Activated CD8-positive, alpha-beta T cell treated with anti-CD3 and anti-CD28 coated beads for 36 hours (primary cell): ENCODE data around the gene TXNDC17. TPM values are rescaled to one million over a fixed set of nuclear protein-coding genes. Genes with fewer than 3 reads are reported as not detected.

Experiments used
- ATAC-seq: fragments of 200-7000 bp; cut with Tn5 transposase; one replicate; pipeline ENCODE4 v1.10.0; 2021; ENCODE audit warnings: mild to moderate bottlenecking, moderate library complexity
- CTCF ChIA-PET: fragments of 350-600 bp; sonication (Branson Sonifier 250); formaldehyde crosslinking; loops from one replicate; lab custom pipeline; 2021; ENCODE audit warnings: antibody characterized with exemption; lab: Charles Lee
- POLR2A ChIA-PET: fragments of 350-600 bp; sonication (Branson Sonifier 250); formaldehyde crosslinking; loops from one replicate; lab custom pipeline; 2021; ENCODE audit warnings: antibody characterized with exemption; lab: Charles Lee
- DNase-seq: peaks from one replicate; pipeline ENCODE4 v3.0.0-alpha.2; 2020
- H3K27ac Mint-ChIP-seq: one replicate; pipeline ENCODE4 v1.8.0; 2021; ENCODE audit warnings: mild to moderate bottlenecking, mixed read lengths
- H3K27me3 Mint-ChIP-seq: one replicate; pipeline ENCODE4 v1.8.0; 2021; ENCODE audit warnings: mixed read lengths
- H3K36me3 Mint-ChIP-seq: one replicate; pipeline ENCODE4 v1.8.0; 2021; ENCODE audit warnings: low read depth, mixed read lengths
- H3K4me1 Mint-ChIP-seq: one replicate; pipeline ENCODE4 v1.8.0; 2021; ENCODE audit warnings: low read depth, mixed read lengths
- H3K4me3 Mint-ChIP-seq: one replicate; pipeline ENCODE4 v1.8.0; 2021; ENCODE audit warnings: mild to moderate bottlenecking, moderate library complexity, mixed read lengths
- H3K9me3 Mint-ChIP-seq: one replicate; pipeline ENCODE4 v1.8.0; 2021; ENCODE audit warnings: mixed read lengths
- intact Hi-C: fragments of 100-400 bp; cut with micrococcal nuclease; formaldehyde crosslinking; loops from one replicate; pipeline ENCODE4 v1.10.0; 2022
- total RNA-seq, 2 experiments: library from RNA; stranded (reverse); gene quantifications; one replicate each; pipeline ENCODE4 v1.2.3, GENCODE V29; 2021
- TF ChIP-seq, protein P1 (sequence below): fragments of 200-600 bp; IDR thresholded peaks from one replicate; pipeline ENCODE4 v1.8.0; 2022; ENCODE audit warnings: antibody characterized with exemption, mild to moderate bottlenecking

The TXNDC17 gene
- total RNA-seq, 2 experiments from 2014 or later, result 100.0 to 103 TPM

DNA sequence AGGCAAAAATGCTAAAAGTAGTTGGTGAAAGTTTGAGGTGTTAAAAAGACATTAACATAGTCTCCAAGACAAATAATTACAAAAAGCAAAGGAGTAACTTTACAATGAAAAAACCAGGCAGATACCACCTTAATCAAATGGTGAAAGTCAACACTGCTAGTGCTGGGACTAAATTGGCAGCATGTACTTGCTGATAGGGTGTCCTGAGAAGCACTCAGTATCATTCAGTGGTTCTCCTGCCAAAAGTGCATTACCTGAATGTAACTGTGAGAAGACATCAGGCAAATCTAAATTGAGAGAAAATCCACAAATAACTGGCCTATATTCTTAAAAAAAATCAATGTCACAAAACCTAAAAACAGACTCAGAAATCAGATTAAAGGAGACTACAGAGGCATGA, 8.3 kb upstream of the TXNDC17 start:
- intact Hi-C loops, result no loop called here

DNA sequence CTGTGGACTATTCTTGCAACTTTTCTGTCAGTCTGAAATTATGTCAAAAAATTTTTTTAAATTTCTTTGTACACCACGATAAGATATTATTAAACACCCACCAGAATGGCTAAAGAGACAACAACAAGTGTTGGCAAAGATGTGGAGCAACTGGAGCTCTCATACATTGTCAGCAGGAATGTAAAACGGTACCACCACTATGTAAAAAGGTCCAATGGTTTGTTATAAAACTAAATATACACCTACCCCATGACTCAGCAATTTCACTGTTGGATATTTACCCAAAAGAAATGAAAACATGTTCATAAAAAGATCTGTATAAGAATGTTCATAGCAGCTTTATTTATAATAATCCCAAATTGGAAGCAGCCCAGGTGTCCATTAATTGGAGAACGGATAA, 7.6 kb upstream of the TXNDC17 start:
- no peak for ATAC-seq
- H3K4me3 Mint-ChIP-seq, result no peak overlapping the region
- TF ChIP-seq, protein P1, sequence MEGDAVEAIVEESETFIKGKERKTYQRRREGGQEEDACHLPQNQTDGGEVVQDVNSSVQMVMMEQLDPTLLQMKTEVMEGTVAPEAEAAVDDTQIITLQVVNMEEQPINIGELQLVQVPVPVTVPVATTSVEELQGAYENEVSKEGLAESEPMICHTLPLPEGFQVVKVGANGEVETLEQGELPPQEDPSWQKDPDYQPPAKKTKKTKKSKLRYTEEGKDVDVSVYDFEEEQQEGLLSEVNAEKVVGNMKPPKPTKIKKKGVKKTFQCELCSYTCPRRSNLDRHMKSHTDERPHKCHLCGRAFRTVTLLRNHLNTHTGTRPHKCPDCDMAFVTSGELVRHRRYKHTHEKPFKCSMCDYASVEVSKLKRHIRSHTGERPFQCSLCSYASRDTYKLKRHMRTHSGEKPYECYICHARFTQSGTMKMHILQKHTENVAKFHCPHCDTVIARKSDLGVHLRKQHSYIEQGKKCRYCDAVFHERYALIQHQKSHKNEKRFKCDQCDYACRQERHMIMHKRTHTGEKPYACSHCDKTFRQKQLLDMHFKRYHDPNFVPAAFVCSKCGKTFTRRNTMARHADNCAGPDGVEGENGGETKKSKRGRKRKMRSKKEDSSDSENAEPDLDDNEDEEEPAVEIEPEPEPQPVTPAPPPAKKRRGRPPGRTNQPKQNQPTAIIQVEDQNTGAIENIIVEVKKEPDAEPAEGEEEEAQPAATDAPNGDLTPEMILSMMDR, result no peak
- H3K4me1 Mint-ChIP-seq, result peaks cover 18% of the 10 kb centered on the region
- H3K27ac Mint-ChIP-seq, result no peak overlapping the region
- intact Hi-C loops, result no loop called here
- no peak for DNase-seq
- POLR2A ChIA-PET, result interaction anchor here (0.7 kb wide), 1 partner anchor 64 kb away, joined by 3 read pairs; no protein-coding TSS in a partner anchor
- CTCF ChIA-PET, result no interaction called here
- no peaks in the 10 kb centered on the region for H3K27me3 Mint-ChIP-seq
- no peaks in the 10 kb centered on the region for H3K9me3 Mint-ChIP-seq
- H3K36me3 Mint-ChIP-seq, result peaks cover 38% of the 10 kb centered on the region

More for the DNA sequence above, 8.3 kb upstream of the TXNDC17 start:
- Mint-ChIP-seq H3K9me3 (no peaks in the 10 kb centered on the region), H3K4me1 (peaks cover 12% of the 10 kb centered on the region), H3K27ac (no peak overlapping the region), H3K4me3 (no peak overlapping the region), H3K27me3 (no peaks in the 10 kb centered on the region), H3K36me3 (peaks cover 43% of the 10 kb centered on the region)
- ChIA-PET CTCF (no interaction called here), POLR2A (no interaction called here)
- ATAC-seq (no peak), DNase-seq (no peak)
- TF ChIP-seq, protein P1, result no peak

- CTCF ChIA-PET, result no interaction called here
Observed at GRCh38 chr17:6636105-6636504, 4.8 kb upstream of the TXNDC17 start.

DNA sequence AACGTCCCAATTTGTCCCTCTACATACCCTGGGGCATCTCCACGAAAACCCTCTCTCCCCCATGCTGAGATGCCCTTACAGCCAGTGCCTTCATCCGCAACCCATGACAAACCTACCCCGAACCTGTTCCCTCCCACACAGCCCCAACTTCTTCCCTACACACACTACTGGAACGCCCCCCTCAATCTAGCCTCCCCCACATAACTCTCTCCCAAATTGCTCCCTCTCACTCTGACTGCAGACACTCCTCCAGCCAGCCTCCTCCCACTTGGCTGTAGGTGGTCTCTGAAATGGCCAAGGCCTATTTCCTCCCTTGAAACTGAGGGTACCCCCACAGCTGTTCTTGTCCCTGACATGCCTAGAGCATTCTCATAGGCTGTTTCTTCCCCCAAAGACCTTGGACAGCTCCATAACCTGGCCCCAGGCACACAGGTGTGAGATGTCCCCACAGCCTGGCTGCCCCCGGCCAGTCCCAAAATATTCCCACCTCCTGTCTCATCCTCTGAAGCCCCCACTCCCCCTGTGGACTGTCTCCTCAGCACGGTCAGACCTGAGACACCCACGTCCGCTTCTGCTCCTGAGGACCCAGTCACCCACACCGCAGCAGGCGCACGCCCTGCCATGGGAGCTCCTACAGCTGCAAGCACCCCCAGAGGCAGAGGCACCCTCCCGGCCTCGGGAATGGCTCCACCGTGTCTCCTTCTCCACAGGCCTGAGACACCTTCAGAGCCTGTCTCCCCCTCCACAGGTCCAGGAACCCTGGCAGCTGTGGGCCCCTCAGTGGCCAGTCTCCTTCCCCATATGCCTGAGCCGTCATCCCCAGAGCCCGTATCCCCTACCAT, 4.0 kb upstream of the TXNDC17 start:
- H3K36me3 Mint-ChIP-seq, result peaks cover 32% of the 10 kb centered on the region
- CTCF ChIA-PET, result no interaction called here
- DNase-seq (no peak), ATAC-seq (no peak)
- peaks cover 27% of the 10 kb centered on the region for H3K4me1 Mint-ChIP-seq
- H3K9me3 Mint-ChIP-seq, result no peaks in the 10 kb centered on the region
- H3K4me3 Mint-ChIP-seq, result no peak overlapping the region
- intact Hi-C loops, result no loop called here
- POLR2A ChIA-PET, result no interaction called here
- no peaks in the 10 kb centered on the region for H3K27me3 Mint-ChIP-seq
- TF ChIP-seq, protein P1, result no peak
- H3K27ac Mint-ChIP-seq, result no peak overlapping the region

More at GRCh38 chr17:6636105-6636504, 4.8 kb upstream of the TXNDC17 start:
- intact Hi-C loops, result no loop called here
- DNase-seq (no peak), ATAC-seq (no peak)
- POLR2A ChIA-PET, result no interaction called here
- H3K27ac Mint-ChIP-seq, result no peak overlapping the region
- peaks cover 27% of the 10 kb centered on the region for H3K4me1 Mint-ChIP-seq
- no peaks in the 10 kb centered on the region for H3K27me3 Mint-ChIP-seq
- no peak overlapping the region for H3K4me3 Mint-ChIP-seq
- no peaks in the 10 kb centered on the region for H3K9me3 Mint-ChIP-seq
- peaks cover 26% of the 10 kb centered on the region for H3K36me3 Mint-ChIP-seq
- TF ChIP-seq, protein P1, result no peak

DNA sequence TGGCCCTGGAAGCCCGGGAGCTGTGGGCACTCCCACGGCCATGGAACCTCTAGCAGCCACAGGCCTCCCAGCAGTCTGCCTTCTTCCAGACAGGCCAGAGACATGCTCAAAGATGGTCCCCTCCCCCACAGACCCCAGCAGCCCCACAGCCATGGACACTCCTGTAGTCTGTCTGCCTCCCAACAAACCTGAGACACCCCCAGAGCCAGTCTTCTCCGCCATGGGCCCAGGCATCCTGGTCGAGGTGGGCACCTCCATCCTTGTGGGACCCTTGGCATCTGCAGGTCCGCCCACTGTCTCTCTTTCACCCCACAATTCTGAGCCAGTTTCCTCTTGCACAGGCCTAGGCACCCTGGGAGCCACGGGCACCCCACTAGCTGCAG, 3.4 kb upstream of the TXNDC17 start:
- ATAC-seq (no peak), DNase-seq (no peak)
- CTCF ChIA-PET, result no interaction called here
- Mint-ChIP-seq H3K9me3 (no peaks in the 10 kb centered on the region), H3K27me3 (no peaks in the 10 kb centered on the region), H3K4me3 (no peak overlapping the region), H3K27ac (no peak overlapping the region), H3K4me1 (peaks cover 33% of the 10 kb centered on the region), H3K36me3 (peaks cover 32% of the 10 kb centered on the region)
- TF ChIP-seq, protein P1, result no peak
- intact Hi-C loops, result no loop called here
- POLR2A ChIA-PET, result interaction anchor here (0.5 kb wide), 1 partner anchor 429 kb away, joined by 3 read pairs; no protein-coding TSS in a partner anchor
